ENCODE measurements around the gene C1orf116.

Gene C1orf116

GRCh38 chr1:207034998-207035397 is 2.4 kb upstream of the C1orf116 start:
- no peak for DNase-seq (ENCODE audit: low read depth)

- DNase-seq (ENCODE audit: low read depth): no peak
These were observed 1.7 kb upstream of the C1orf116 start for GRCh38 chr1:207034208-207034607.

- DNase-seq (ENCODE audit: low read depth): no peak
These were observed 746 bp upstream of the C1orf116 start for GRCh38 chr1:207033302-207033701.

GRCh38 chr1:207031632-207032264 is 808 bp downstream of the C1orf116 start:
- no peak for DNase-seq (ENCODE audit: low read depth)

GRCh38 chr1:207031016-207031415 is 1.5 kb downstream of the C1orf116 start:
- no peak for DNase-seq (ENCODE audit: low read depth)

GRCh38 chr1:207030522-207031009 is 2.0 kb downstream of the C1orf116 start:
- no peak for DNase-seq (ENCODE audit: low read depth)

- DNase-seq (ENCODE audit: low read depth): no peak
These were observed 2.6 kb downstream of the C1orf116 start for GRCh38 chr1:207029701-207030521.

GRCh38 chr1:207028884-207029650 is 3.5 kb downstream of the C1orf116 start:
- no peak for DNase-seq (ENCODE audit: low read depth)

GRCh38 chr1:207027921-207028320 is 4.6 kb downstream of the C1orf116 start:
- DNase-seq (ENCODE audit: low read depth): no peak

GRCh38 chr1:207027206-207027777 is 5.3 kb downstream of the C1orf116 start:
- DNase-seq (ENCODE audit: low read depth): no peak

GRCh38 chr1:207026104-207026534 is 6.4 kb downstream of the C1orf116 start:
- DNase-seq (ENCODE audit: low read depth): no peak

GRCh38 chr1:207025146-207025880 is 7.2 kb downstream of the C1orf116 start:
- DNase-seq (ENCODE audit: low read depth): no peak

GRCh38 chr1:207024202-207025145 is 8.1 kb downstream of the C1orf116 start:
- DNase-seq (ENCODE audit: low read depth): no peak

- DNase-seq (ENCODE audit: low read depth): no peak
These were observed 9.4 kb downstream of the C1orf116 start for GRCh38 chr1:207022996-207023679.

GRCh38 chr1:207021876-207022596 is 10.5 kb downstream of the C1orf116 start:
- DNase-seq (ENCODE audit: low read depth): no peak

GRCh38 chr1:207021139-207021861 is 11.3 kb downstream of the C1orf116 start:
- no peak for DNase-seq (ENCODE audit: low read depth)

GRCh38 chr1:207020709-207021107 is 11.8 kb downstream of the C1orf116 start:
- DNase-seq (ENCODE audit: low read depth): no peak

GRCh38 chr1:207020065-207020708 is 12.4 kb downstream of the C1orf116 start:
- no peak for DNase-seq (ENCODE audit: low read depth)
